ENCODE measurements around the gene COMMD9. TPM values are rescaled to one million over a fixed set of nuclear protein-coding genes. Genes with fewer than 3 reads are reported as not detected.
A peak's percentile ranks its signal among the peaks of the same experiment; 100 is the strongest.

The COMMD9 gene
- total and polyA plus RNA-seq, 2 experiments from 2014 or later, result 22.4 to 44.1 TPM

DNA sequence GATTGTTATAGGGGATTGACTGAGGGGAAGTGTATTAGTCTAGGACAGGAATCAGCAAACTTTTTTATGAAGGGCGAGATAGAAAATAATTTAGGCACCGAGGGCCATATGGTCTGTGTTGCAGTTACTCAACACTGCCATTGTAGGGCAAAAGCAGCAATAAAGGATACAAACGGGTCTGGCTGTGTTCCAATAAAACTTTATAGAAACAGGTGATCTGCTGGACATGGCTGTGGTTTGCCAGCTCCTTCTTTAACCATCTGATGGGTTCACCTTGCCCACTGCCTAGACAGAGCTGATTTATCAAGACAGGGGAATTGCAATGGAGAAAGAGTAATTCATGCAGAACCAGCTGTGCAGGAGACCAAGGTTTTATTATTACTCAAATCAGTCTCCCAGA lies 26.8 kb upstream of the COMMD9 start:
- ATAC-seq, result no peak
- Histone ChIP-seq H3K4me2 (peak overlapping the region; percentile 48; the same call in 1 of the 2 replicates), H3K4me1 (ENCODE audit: insufficient read depth) (peaks cover 27% of the 10 kb centered on the region), H3K79me2 (replicated peaks; ENCODE audit: insufficient read depth) (no peaks in the 10 kb centered on the region), H4K20me1 (replicated peaks; ENCODE audit: insufficient read depth) (no peaks in the 10 kb centered on the region), H3K9me2 (ENCODE audit: insufficient read depth) (peaks cover 6% of the 10 kb centered on the region; the same call in 1 of the 2 replicates), H2AFZ (0 out of 2 replicates have a peak overlapping the region, but pooled peaks have one; percentile 35), H3K4me3 (no peak overlapping the region), H3F3A (replicated peaks; ENCODE audit: low read depth) (no peaks in the 10 kb centered on the region), H3K27ac (ENCODE audit: low read depth) (no peak overlapping the region), H3K36me3 (ENCODE audit: insufficient read depth) (no peaks in the 10 kb centered on the region), H3K27me3 (ENCODE audit: insufficient read depth) (no peaks in the 10 kb centered on the region)
- no peak overlapping the region for H3K4me3 Mint-ChIP-seq
- H3K27me3 Mint-ChIP-seq (ENCODE audit: insufficient read depth, low read depth, poor library complexity), result peaks cover 2% of the 10 kb centered on the region
- H3K9me3 Mint-ChIP-seq, result no peaks in the 10 kb centered on the region
- no peak for DNase-seq (ENCODE audit: low spot score)
- TF ChIP-seq, protein P1, sequence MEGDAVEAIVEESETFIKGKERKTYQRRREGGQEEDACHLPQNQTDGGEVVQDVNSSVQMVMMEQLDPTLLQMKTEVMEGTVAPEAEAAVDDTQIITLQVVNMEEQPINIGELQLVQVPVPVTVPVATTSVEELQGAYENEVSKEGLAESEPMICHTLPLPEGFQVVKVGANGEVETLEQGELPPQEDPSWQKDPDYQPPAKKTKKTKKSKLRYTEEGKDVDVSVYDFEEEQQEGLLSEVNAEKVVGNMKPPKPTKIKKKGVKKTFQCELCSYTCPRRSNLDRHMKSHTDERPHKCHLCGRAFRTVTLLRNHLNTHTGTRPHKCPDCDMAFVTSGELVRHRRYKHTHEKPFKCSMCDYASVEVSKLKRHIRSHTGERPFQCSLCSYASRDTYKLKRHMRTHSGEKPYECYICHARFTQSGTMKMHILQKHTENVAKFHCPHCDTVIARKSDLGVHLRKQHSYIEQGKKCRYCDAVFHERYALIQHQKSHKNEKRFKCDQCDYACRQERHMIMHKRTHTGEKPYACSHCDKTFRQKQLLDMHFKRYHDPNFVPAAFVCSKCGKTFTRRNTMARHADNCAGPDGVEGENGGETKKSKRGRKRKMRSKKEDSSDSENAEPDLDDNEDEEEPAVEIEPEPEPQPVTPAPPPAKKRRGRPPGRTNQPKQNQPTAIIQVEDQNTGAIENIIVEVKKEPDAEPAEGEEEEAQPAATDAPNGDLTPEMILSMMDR (conservative IDR thresholded peaks at IDR 0.05; ENCODE audit: low read depth in 2 of 2), result no peak
- H3K4me1 Mint-ChIP-seq, result peaks cover 32% of the 10 kb centered on the region
- no peak overlapping the region for H3K27ac Mint-ChIP-seq
- H3K36me3 Mint-ChIP-seq (ENCODE audit: low read depth), result no peaks in the 10 kb centered on the region

DNA sequence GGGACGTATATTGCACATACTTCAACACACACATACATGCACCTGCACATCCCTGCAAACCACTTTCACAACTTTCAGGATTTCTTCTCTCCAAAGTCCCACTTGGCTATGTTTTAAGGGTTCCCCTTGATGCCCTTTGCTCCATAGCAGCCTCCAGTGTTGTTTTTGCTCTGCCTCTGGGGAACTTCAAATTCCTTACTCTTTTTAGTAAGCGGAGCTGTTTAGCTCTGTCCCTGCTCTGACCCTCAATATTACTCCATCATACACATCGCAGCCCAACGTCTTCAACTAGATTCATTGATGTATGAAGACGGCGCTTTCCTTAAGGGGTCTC lies 25.2 kb upstream of the COMMD9 start:
- no peak overlapping the region for H3K4me3 ChIP-seq
- DNase-seq (ENCODE audit: low spot score), result no peak
- TF ChIP-seq, protein P2, sequence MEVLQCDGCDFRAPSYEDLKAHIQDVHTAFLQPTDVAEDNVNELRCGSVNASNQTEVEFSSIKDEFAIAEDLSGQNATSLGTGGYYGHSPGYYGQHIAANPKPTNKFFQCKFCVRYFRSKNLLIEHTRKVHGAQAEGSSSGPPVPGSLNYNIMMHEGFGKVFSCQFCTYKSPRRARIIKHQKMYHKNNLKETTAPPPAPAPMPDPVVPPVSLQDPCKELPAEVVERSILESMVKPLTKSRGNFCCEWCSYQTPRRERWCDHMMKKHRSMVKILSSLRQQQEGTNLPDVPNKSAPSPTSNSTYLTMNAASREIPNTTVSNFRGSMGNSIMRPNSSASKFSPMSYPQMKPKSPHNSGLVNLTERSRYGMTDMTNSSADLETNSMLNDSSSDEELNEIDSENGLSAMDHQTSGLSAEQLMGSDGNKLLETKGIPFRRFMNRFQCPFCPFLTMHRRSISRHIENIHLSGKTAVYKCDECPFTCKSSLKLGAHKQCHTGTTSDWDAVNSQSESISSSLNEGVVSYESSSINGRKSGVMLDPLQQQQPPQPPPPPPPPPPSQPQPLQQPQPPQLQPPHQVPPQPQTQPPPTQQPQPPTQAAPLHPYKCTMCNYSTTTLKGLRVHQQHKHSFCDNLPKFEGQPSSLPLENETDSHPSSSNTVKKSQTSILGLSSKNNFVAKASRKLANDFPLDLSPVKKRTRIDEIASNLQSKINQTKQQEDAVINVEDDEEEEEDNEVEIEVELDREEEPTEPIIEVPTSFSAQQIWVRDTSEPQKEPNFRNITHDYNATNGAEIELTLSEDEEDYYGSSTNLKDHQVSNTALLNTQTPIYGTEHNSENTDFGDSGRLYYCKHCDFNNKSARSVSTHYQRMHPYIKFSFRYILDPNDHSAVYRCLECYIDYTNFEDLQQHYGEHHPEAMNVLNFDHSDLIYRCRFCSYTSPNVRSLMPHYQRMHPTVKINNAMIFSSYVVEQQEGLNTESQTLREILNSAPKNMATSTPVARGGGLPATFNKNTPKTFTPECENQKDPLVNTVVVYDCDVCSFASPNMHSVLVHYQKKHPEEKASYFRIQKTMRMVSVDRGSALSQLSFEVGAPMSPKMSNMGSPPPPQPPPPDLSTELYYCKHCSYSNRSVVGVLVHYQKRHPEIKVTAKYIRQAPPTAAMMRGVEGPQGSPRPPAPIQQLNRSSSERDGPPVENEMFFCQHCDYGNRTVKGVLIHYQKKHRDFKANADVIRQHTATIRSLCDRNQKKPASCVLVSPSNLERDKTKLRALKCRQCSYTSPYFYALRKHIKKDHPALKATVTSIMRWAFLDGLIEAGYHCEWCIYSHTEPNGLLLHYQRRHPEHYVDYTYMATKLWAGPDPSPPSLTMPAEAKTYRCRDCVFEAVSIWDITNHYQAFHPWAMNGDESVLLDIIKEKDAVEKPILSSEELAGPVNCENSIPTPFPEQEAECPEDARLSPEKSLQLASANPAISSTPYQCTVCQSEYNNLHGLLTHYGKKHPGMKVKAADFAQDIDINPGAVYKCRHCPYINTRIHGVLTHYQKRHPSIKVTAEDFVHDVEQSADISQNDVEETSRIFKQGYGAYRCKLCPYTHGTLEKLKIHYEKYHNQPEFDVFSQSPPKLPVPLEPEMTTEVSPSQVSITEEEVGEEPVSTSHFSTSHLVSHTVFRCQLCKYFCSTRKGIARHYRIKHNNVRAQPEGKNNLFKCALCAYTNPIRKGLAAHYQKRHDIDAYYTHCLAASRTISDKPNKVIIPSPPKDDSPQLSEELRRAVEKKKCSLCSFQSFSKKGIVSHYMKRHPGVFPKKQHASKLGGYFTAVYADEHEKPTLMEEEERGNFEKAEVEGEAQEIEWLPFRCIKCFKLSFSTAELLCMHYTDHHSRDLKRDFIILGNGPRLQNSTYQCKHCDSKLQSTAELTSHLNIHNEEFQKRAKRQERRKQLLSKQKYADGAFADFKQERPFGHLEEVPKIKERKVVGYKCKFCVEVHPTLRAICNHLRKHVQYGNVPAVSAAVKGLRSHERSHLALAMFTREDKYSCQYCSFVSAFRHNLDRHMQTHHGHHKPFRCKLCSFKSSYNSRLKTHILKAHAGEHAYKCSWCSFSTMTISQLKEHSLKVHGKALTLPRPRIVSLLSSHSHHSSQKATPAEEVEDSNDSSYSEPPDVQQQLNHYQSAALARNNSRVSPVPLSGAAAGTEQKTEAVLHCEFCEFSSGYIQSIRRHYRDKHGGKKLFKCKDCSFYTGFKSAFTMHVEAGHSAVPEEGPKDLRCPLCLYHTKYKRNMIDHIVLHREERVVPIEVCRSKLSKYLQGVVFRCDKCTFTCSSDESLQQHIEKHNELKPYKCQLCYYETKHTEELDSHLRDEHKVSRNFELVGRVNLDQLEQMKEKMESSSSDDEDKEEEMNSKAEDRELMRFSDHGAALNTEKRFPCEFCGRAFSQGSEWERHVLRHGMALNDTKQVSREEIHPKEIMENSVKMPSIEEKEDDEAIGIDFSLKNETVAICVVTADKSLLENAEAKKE (CRISPR knock-in tag; IDR thresholded peaks at IDR 0.05), result no peak
- no peak for TF ChIP-seq POLR2AphosphoS5 (IDR thresholded peaks at IDR 0.05; ENCODE audit: low read depth)
- TF ChIP-seq, protein P1 (conservative IDR thresholded peaks at IDR 0.05; ENCODE audit: low read depth in 2 of 2), result no peak
- no peak for TF ChIP-seq ZNF114 (CRISPR knock-in tag; IDR thresholded peaks at IDR 0.05)
- TF ChIP-seq EZH2 (IDR thresholded peaks at IDR 0.05; ENCODE audit: low read depth, unreplicated experiment), result no peak
- ATAC-seq, result no peak
- Mint-ChIP-seq H3K9me3 (no peaks in the 10 kb centered on the region), H3K4me3 (no peak overlapping the region), H3K27me3 (ENCODE audit: insufficient read depth, low read depth, poor library complexity) (peaks cover 2% of the 10 kb centered on the region), H3K4me1 (peaks cover 27% of the 10 kb centered on the region), H3K36me3 (ENCODE audit: low read depth) (no peaks in the 10 kb centered on the region), H3K27ac (no peak overlapping the region)
- H3K4me2 ChIP-seq, result no peak overlapping the region
- no peaks in the 10 kb centered on the region for H3K27me3 ChIP-seq (ENCODE audit: insufficient read depth)
- H3K27ac ChIP-seq (ENCODE audit: low read depth), result no peak overlapping the region
- no peaks in the 10 kb centered on the region for H4K20me1 ChIP-seq (replicated peaks; ENCODE audit: insufficient read depth)
- peaks cover 6% of the 10 kb centered on the region; the same call in 1 of the 2 replicates for H3K9me2 ChIP-seq (ENCODE audit: insufficient read depth)
- H3K4me1 ChIP-seq (ENCODE audit: insufficient read depth), result peaks cover 20% of the 10 kb centered on the region
- H3F3A ChIP-seq (replicated peaks; ENCODE audit: low read depth), result no peaks in the 10 kb centered on the region
- no peaks in the 10 kb centered on the region for H3K79me2 ChIP-seq (replicated peaks; ENCODE audit: insufficient read depth)
- no peak overlapping the region for H2AFZ ChIP-seq
- H3K36me3 ChIP-seq (ENCODE audit: insufficient read depth), result no peaks in the 10 kb centered on the region

Measured in GM23338 (cell line).